WTC11 (cell line): Measurements from ENCODE around the gene REM1. TPM values are rescaled to one million over a fixed set of nuclear protein-coding genes. Genes with fewer than 3 reads are reported as not detected.
A peak's percentile ranks its signal among the peaks of the same experiment; 100 is the strongest.

Experiments used
- ATAC-seq: fragments of 200-7000 bp; cut with Tn5 transposase; 2 replicates; pipeline ENCODE4 v1.10.0; 2021; ENCODE audit warnings: mild to moderate bottlenecking, moderate library complexity
- CTCF ChIA-PET: fragments of 300-600 bp; sonication (Branson Sonifier 250); formaldehyde crosslinking; loops from one replicate; lab custom pipeline; 2021; ENCODE audit warnings: antibody characterized with exemption; lab: Charles Lee
- POLR2A ChIA-PET: fragments of 350-600 bp; sonication (Branson Sonifier 250); formaldehyde crosslinking; loops from one replicate; lab custom pipeline; 2021; ENCODE audit warnings: antibody characterized with exemption; lab: Charles Lee
- DNase-seq: peaks from one replicate; pipeline ENCODE4 v3.0.0; 2021; ENCODE audit warnings: low spot score
- H3K27ac Mint-ChIP-seq: 2 replicates; pipeline ENCODE4 v1.8.0; 2021; ENCODE audit warnings: mixed read lengths
- H3K27me3 Mint-ChIP-seq: 2 replicates; pipeline ENCODE4 v1.8.0; 2021; ENCODE audit warnings: low read depth, mild to moderate bottlenecking, moderate library complexity, mixed read lengths
- H3K36me3 Mint-ChIP-seq: 2 replicates; pipeline ENCODE4 v1.8.0; 2021; ENCODE audit warnings: mixed read lengths
- H3K4me1 Mint-ChIP-seq: 2 replicates; pipeline ENCODE4 v1.8.0; 2022; ENCODE audit warnings: mixed read lengths
- H3K4me3 Mint-ChIP-seq: 2 replicates; pipeline ENCODE4 v1.8.0; 2021; ENCODE audit warnings: mild to moderate bottlenecking, moderate library complexity, mixed read lengths
- H3K9me3 Mint-ChIP-seq: 2 replicates; pipeline ENCODE4 v1.8.0; 2021; ENCODE audit warnings: mixed read lengths
- CREB1 ChIP-seq: sonication (generic); formaldehyde crosslinking; IDR thresholded peaks from 2 replicates; pipeline ENCODE4 v1.8.0; 2023; ENCODE audit warnings: mild to moderate bottlenecking, missing genetic modification reagents
- E2F4 ChIP-seq: sonication (generic); formaldehyde crosslinking; IDR thresholded peaks from 2 replicates; pipeline ENCODE4 v1.8.1; 2022; ENCODE audit warnings: low read depth, mild to moderate bottlenecking, moderate library complexity, missing genetic modification reagents, borderline replicate concordance
- EMX1 ChIP-seq: fragments of 250-450 bp; sonication (Bioruptor Pico); IDR thresholded peaks from 2 replicates; pipeline ENCODE4 v1.8.0; 2021; ENCODE audit warnings: mild to moderate bottlenecking
- ERG ChIP-seq: fragments of 250-450 bp; sonication (Bioruptor Pico); IDR thresholded peaks from 2 replicates; pipeline ENCODE4 v1.8.0; 2021; ENCODE audit warnings: mild to moderate bottlenecking
- ESRRA ChIP-seq: sonication (generic); formaldehyde crosslinking; IDR thresholded peaks from 2 replicates; pipeline ENCODE4 v1.8.1; 2022; ENCODE audit warnings: mild to moderate bottlenecking, missing genetic modification reagents, borderline replicate concordance
- GABPB1 ChIP-seq: sonication (generic); formaldehyde crosslinking; IDR thresholded peaks from 2 replicates; pipeline ENCODE4 v1.8.1; 2023; ENCODE audit warnings: mild to moderate bottlenecking, missing genetic modification reagents
- HMGA2 ChIP-seq: fragments of 250-450 bp; sonication (Bioruptor Pico); IDR thresholded peaks from 2 replicates; pipeline ENCODE4 v1.4.0; 2021; ENCODE audit warnings: mild to moderate bottlenecking, moderate library complexity
- HMGXB4 ChIP-seq: sonication (generic); formaldehyde crosslinking; IDR thresholded peaks from 2 replicates; pipeline ENCODE4 v1.8.1; 2023; ENCODE audit warnings: mild to moderate bottlenecking, moderate library complexity, missing genetic modification reagents
- NFE2L1 ChIP-seq: sonication (generic); formaldehyde crosslinking; IDR thresholded peaks from 2 replicates; pipeline ENCODE4 v1.8.1; 2023; ENCODE audit warnings: missing genetic modification reagents
- SMAD3 ChIP-seq: sonication (generic); formaldehyde crosslinking; IDR thresholded peaks from 2 replicates; pipeline ENCODE4 v1.8.0; 2022; ENCODE audit warnings: missing genetic modification reagents, mild to moderate bottlenecking, borderline replicate concordance
- SOX15 ChIP-seq: fragments of 250-450 bp; sonication (Bioruptor Pico); IDR thresholded peaks from 2 replicates; pipeline ENCODE4 v1.9.0; 2021; ENCODE audit warnings: mild to moderate bottlenecking
- TP53 ChIP-seq: sonication (generic); formaldehyde crosslinking; IDR thresholded peaks from 2 replicates; pipeline ENCODE4 v1.8.1; 2023; ENCODE audit warnings: mild to moderate bottlenecking, missing genetic modification reagents
- ZBTB21 ChIP-seq: sonication (generic); formaldehyde crosslinking; IDR thresholded peaks from 2 replicates; pipeline ENCODE4 v1.8.1; 2023; ENCODE audit warnings: mild to moderate bottlenecking, missing genetic modification reagents, borderline replicate concordance
- ZNF416 ChIP-seq: fragments of 250-450 bp; sonication (Bioruptor Pico); IDR thresholded peaks from 2 replicates; pipeline ENCODE4 v1.9.0; 2021; ENCODE audit warnings: mild to moderate bottlenecking, inconsistent platforms
- ZNF423 ChIP-seq: fragments of 250-450 bp; sonication (Bioruptor Pico); IDR thresholded peaks from 2 replicates; pipeline ENCODE4 v2.1.2; 2022; ENCODE audit warnings: mild to moderate bottlenecking, moderate library complexity
- total RNA-seq: library from RNA; stranded (reverse); gene quantifications from 3 replicates; pipeline ENCODE4 v1.2.3, GENCODE V29; 2021
- TF ChIP-seq, protein P1 (sequence below): sonication (generic); formaldehyde crosslinking; IDR thresholded peaks from 2 replicates; pipeline ENCODE4 v1.8.0; 2022; ENCODE audit warnings: mild to moderate bottlenecking, missing genetic modification reagents
- TF ChIP-seq, protein P2 (sequence below): fragments of 250-450 bp; sonication (Bioruptor Pico); conservative IDR thresholded peaks from 2 replicates; pipeline ENCODE4 v1.9.0; 2021; ENCODE audit warnings: mild to moderate bottlenecking
- TF ChIP-seq, protein P3 (sequence below): fragments of 250-450 bp; sonication (Bioruptor Pico); IDR thresholded peaks from 2 replicates; pipeline ENCODE4 v1.9.0; 2021; ENCODE audit warnings: mild to moderate bottlenecking

Gene REM1
- total RNA-seq, 1 experiment from 2014 or later: not detected

DNA sequence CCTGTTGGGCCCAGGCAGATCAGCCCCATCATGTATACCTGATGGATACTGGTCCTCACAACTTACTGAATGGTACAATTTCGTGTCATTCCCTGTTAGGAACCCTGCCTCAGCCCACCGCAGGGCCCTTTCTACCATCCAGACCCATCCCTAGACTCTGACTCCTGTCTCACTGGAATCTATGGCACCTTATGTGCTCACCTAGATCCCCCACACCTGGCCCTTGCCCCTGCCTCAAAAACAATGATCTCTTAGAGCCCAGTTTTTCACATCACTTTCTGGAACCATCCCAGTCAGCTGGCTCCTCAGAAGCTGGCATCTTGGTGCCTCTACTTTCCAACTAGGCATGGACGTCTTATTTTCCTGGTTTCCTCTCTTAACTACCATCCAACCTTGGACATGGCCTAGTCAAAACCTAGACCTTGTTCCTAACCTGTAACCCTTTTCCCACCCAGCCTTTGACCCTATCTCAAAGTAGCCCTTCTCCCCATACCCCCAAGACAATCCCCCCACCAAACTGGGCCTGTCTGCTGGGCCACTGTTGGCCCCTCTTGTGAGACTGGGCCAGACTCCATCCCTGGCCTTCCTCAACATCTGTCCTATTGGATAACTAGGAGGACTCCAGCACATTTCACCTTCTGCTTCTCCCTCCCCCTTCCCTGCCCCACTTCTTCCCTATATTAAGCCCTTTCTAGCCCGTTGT, 40.1 kb downstream of the REM1 start:
- TF ChIP-seq EMX1 (CRISPR knock-in tag): no peak
- TF ChIP-seq ZBTB21 (CRISPR knock-in tag): no peak
- TF ChIP-seq CREB1 (CRISPR knock-in tag): no peak
- ATAC-seq (no peak), DNase-seq (no peak)
- H3K4me1 Mint-ChIP-seq: no peaks in the 10 kb centered on the region
- H3K4me3 Mint-ChIP-seq: no peak overlapping the region
- H3K9me3 Mint-ChIP-seq: no peaks in the 10 kb centered on the region
- ChIA-PET CTCF (interaction anchor here (1.5 kb wide), 1 partner anchor 13 kb away, joined by 16 read pairs; no protein-coding TSS in a partner anchor), POLR2A (no interaction called here)
- H3K27me3 Mint-ChIP-seq: no peaks in the 10 kb centered on the region
- H3K27ac Mint-ChIP-seq: no peak overlapping the region
- peaks cover 3% of the 10 kb centered on the region for H3K36me3 Mint-ChIP-seq

- TF ChIP-seq ZNF423 (CRISPR knock-in tag) (no peak), ESRRA (no peak), TP53 (CRISPR knock-in tag) (no peak), HMGA2 (CRISPR knock-in tag) (no peak), SOX15 (CRISPR knock-in tag) (no peak)
- TF ChIP-seq, protein P1, sequence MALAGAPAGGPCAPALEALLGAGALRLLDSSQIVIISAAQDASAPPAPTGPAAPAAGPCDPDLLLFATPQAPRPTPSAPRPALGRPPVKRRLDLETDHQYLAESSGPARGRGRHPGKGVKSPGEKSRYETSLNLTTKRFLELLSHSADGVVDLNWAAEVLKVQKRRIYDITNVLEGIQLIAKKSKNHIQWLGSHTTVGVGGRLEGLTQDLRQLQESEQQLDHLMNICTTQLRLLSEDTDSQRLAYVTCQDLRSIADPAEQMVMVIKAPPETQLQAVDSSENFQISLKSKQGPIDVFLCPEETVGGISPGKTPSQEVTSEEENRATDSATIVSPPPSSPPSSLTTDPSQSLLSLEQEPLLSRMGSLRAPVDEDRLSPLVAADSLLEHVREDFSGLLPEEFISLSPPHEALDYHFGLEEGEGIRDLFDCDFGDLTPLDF (CRISPR knock-in tag): no peak
- no peak overlapping the region for H3K4me3 Mint-ChIP-seq
- ATAC-seq: no peak
- H3K9me3 Mint-ChIP-seq: no peaks in the 10 kb centered on the region
- ChIA-PET CTCF (no interaction called here), POLR2A (no interaction called here)
- peaks cover 3% of the 10 kb centered on the region for H3K36me3 Mint-ChIP-seq
- H3K4me1 Mint-ChIP-seq: no peaks in the 10 kb centered on the region
- no peak for DNase-seq
- no peak overlapping the region for H3K27ac Mint-ChIP-seq
- no peaks in the 10 kb centered on the region for H3K27me3 Mint-ChIP-seq
Measured at GRCh38 chr20:31515775-31516107, 40.7 kb downstream of the REM1 start.

- DNase-seq (no peak), ATAC-seq (no peak)
- TF ChIP-seq ZNF416: no peak
- TF ChIP-seq GABPB1 (CRISPR knock-in tag): 0 out of 2 replicates have a peak, but pooled peaks have one; percentile 39
- no peaks in the 10 kb centered on the region for H3K9me3 Mint-ChIP-seq
- CTCF ChIA-PET: interaction anchor here (1.6 kb wide), 1 partner anchor 41 kb away, joined by 10 read pairs; no protein-coding TSS in a partner anchor
- no peak overlapping the region for H3K27ac Mint-ChIP-seq
- no peaks in the 10 kb centered on the region for H3K4me1 Mint-ChIP-seq
- peaks cover 3% of the 10 kb centered on the region for H3K36me3 Mint-ChIP-seq
- no peak overlapping the region for H3K4me3 Mint-ChIP-seq
- H3K27me3 Mint-ChIP-seq: no peaks in the 10 kb centered on the region
- POLR2A ChIA-PET: no interaction called here
Measured at GRCh38 chr20:31516166-31516565, 41.1 kb downstream of the REM1 start.

- CTCF ChIA-PET: interaction anchor here (0.7 to 1.6 kb wide), 4 partner anchors 9 to 46 kb away, joined by 3 to 10 read pairs (median 6); no protein-coding TSS in a partner anchor
- no peaks in the 10 kb centered on the region for H3K9me3 Mint-ChIP-seq
- no peak for DNase-seq
- no peak for TF ChIP-seq SMAD3 (CRISPR knock-in tag)
- TF ChIP-seq E2F4 (CRISPR knock-in tag): no peak
- no peak for TF ChIP-seq HMGXB4 (CRISPR knock-in tag)
- TF ChIP-seq ERG (CRISPR knock-in tag): no peak
- no peak for TF ChIP-seq EMX1 (CRISPR knock-in tag)
- TF ChIP-seq, protein P2, sequence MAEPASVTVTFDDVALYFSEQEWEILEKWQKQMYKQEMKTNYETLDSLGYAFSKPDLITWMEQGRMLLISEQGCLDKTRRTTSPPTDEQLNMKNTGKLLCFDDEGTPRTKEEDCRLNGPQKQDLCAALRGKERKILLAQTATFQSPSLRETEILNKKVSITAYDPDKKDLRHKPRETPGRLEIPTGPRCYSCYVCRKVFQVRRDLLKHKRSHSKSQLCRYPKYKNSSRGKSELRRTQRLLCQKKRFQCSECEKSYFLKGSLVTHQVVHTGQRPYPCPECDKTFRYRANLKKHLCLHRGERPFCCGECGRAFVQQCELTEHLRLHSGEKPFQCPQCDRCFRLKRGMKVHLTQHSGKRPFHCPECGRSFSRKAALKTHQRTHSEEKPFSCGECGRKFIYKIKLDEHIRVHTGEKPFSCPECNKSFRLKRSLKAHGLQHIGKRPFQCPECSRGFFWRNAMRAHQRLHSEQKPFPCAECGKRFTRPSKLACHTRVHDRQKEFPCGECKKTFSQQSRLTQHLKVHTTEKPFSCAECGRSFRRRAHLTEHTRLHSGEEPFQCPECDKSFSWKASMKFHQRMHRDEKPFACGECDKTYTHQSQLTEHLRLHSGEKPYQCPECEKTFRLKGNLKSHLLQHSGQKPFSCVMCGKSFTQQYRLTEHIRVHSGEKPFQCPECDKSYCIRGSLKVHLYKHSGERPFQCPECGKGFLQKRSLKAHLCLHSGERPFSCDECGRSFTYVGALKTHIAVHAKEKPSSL (CRISPR knock-in tag): no peak
- TF ChIP-seq, protein P3, sequence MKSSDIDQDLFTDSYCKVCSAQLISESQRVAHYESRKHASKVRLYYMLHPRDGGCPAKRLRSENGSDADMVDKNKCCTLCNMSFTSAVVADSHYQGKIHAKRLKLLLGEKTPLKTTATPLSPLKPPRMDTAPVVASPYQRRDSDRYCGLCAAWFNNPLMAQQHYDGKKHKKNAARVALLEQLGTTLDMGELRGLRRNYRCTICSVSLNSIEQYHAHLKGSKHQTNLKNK (CRISPR knock-in tag): no peak
- TF ChIP-seq NFE2L1 (CRISPR knock-in tag): no peak
- H3K4me1 Mint-ChIP-seq: no peaks in the 10 kb centered on the region
- H3K27ac Mint-ChIP-seq: no peak overlapping the region
- ATAC-seq: no peak
- H3K27me3 Mint-ChIP-seq: no peaks in the 10 kb centered on the region
- POLR2A ChIA-PET: no interaction called here
- no peak overlapping the region for H3K4me3 Mint-ChIP-seq
- H3K36me3 Mint-ChIP-seq: peaks cover 3% of the 10 kb centered on the region
Measured at GRCh38 chr20:31516651-31517050, 41.6 kb downstream of the REM1 start.
